ENCODE results near the gene CTSL.

The CTSL gene

DNA sequence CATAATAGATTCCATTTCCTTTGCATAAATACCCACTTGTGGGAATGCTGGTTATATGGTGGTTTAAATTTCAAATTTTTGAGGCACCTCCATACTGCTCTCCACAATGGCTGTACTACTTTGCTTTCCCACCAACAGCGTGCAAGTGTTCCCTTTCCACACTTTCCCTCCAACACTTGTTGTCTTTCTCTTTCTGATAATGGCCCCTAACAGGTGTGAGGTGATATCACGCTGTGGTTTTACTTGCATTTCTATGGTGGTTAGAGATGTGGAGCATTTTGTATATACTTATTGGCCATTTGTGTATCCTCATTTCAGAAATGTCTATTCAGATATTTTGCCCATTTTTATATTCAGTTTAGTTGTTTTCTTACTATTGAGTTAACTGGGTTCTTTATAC is 34.6 kb downstream of the CTSL start:
- DNase-seq: no peak

GRCh38 chr9:87763286-87763685 is 37.4 kb downstream of the CTSL start:
- no peak for DNase-seq

- DNase-seq: no peak
Measured at GRCh38 chr9:87765521-87765920, 39.6 kb downstream of the CTSL start.

DNA sequence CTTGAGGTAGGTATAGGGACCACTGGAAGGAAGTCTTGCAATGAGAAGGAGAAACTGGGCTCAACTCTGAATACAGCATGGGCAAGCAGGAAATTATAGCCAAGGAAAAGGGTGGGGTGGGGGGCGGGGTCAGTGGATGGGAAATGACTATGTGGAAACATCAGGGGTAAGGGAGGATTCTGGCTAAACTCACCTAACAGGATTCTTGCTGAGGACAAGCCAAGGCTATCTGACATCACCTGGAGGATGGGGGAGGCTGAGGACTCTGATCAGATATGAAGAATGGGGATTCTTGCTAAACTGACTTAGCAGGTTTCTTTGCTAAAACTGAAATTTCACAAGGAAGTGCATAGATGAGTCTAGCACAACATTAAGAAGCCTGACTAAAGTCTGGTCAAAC is 40.8 kb downstream of the CTSL start:
- DNase-seq: no peak

- DNase-seq: no peak
Measured at GRCh38 chr9:87770616-87771315, 44.8 kb downstream of the CTSL start.

GRCh38 chr9:87771316-87772006 is 45.5 kb downstream of the CTSL start:
- DNase-seq: no peak

DNA sequence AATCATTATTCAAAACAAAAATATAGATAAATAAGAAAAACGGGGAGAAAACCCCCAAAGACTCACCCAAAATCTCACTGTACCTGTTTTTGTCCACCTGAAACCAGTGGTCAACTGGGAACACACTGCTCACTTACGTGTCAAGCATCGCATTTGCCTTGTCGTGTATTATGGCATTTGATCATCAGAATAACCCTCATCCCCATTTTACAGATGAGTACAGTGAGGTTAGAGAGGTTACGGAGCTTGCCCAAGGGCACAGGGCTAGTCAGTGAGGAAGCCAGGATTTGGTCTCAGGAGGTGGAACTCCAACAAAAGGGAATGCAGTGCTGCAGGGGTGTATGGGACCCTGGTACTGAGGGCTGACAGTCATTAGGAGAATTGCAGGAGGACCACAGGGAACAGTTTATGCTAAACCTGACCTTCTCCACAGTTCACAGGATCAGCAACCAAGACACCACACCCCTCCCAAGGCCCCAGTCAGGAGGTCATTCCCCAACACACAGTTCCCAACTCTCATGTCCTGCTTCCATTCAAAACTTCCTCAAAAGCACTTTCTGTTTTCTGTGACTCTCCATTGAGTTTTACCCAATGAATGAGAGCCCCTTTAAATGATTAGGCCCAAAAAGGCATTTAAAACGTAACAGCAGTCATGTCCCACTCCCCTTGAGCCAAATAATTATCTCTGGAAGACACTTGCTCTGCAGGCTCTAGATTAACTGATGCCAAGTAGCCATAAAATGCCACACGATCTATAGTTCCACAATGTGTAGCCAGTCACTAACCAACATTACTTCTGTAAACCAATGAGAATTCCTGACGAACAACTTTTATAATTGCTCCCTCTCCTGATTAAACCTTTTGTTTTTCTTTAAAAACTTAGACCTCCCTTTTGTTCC is 50.8 kb downstream of the CTSL start:
- no peak for DNase-seq

DNA sequence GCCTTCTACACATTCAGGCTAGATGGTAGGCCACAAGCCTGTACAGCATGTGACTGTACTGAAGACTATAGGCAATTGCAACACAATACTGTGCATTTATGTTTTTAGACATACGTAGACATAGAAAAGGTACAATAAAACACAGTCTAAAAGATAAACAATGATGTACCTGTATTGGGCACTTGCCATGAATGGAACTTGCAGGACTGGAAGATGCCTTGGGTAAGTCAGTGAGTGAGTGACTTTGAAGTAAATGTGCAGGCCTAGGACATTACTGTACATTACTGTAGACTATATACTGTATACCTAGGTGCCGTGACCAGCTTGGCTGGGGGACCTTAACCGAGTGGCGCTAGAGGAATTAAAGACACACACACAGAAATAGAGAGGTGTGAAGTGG is 53.1 kb downstream of the CTSL start:
- DNase-seq: no peak

All from NCI-H2171 treated with DMSO at 0.1 percent for 48 hours (cell line).